ENCODE results near the gene CTNNB1.

DNA sequence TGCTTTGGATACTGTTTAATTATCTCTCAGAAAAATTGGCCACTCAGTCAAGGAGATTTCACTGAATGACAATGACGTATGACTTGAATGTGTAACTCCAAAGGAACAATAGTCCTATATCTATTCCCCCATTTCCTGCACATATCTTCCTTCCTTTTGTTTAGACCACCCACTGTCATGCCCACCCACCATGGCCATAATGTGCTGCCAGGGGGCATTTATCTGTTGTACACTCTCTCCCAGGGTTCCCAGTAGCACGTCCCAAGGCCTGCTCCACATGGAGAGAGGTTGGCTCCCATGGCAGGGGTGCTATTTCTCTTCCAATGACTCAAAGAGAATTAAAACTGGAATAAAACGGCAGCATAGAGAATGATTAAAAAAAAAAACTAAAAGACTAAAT is 36.8 kb upstream of the CTNNB1 start:
- TF ChIP-seq, protein P1, sequence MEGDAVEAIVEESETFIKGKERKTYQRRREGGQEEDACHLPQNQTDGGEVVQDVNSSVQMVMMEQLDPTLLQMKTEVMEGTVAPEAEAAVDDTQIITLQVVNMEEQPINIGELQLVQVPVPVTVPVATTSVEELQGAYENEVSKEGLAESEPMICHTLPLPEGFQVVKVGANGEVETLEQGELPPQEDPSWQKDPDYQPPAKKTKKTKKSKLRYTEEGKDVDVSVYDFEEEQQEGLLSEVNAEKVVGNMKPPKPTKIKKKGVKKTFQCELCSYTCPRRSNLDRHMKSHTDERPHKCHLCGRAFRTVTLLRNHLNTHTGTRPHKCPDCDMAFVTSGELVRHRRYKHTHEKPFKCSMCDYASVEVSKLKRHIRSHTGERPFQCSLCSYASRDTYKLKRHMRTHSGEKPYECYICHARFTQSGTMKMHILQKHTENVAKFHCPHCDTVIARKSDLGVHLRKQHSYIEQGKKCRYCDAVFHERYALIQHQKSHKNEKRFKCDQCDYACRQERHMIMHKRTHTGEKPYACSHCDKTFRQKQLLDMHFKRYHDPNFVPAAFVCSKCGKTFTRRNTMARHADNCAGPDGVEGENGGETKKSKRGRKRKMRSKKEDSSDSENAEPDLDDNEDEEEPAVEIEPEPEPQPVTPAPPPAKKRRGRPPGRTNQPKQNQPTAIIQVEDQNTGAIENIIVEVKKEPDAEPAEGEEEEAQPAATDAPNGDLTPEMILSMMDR (IDR thresholded peaks at IDR 0.05; ENCODE audit: insufficient read depth, low read length): no peak
- TF ChIP-seq SPI1 (IDR thresholded peaks at IDR 0.05; ENCODE audit: borderline replicate concordance, low read depth) (no peak), GABPA (IDR thresholded peaks at IDR 0.05; ENCODE audit: low read depth) (no peak), POLR2AphosphoS5 (IDR thresholded peaks at IDR 0.05; ENCODE audit: low read depth) (no peak)
